Esophagus muscularis mucosa (tissue), 4 donors: ENCODE results near the gene OSBPL1A.

ENCODE experiments used
- CTCF ChIP-seq, 3 experiments: fragments of 200-600 bp in 2 of 3; fragments of 450-650 bp in 1 of 3; sonication (generic) in 2 of 3; IDR thresholded peaks; one replicate each; pipeline ENCODE4 v1.5.1; 2017 to 2019; ENCODE audit warnings: antibody characterized with exemption in 3 of 3, mild to moderate bottlenecking in 2 of 3, moderate library complexity in 1 of 3
- EP300 ChIP-seq: sonication (generic); formaldehyde crosslinking; IDR thresholded peaks from one replicate; pipeline ENCODE4 v1.6.1; 2017; ENCODE audit warnings: antibody characterized with exemption
- POLR2A ChIP-seq: fragments of 450-650 bp; IDR thresholded peaks from one replicate; pipeline ENCODE4 v1.6.1; 2017; ENCODE audit warnings: antibody characterized with exemption, moderate library complexity, mild to moderate bottlenecking, low read depth
- POLR2AphosphoS5 ChIP-seq, 2 donors: sonication (generic); formaldehyde crosslinking; IDR thresholded peaks; one replicate each; pipeline ENCODE4 v1.6.1; 2017; ENCODE audit warnings: antibody characterized with exemption in 2 of 2

DNA sequence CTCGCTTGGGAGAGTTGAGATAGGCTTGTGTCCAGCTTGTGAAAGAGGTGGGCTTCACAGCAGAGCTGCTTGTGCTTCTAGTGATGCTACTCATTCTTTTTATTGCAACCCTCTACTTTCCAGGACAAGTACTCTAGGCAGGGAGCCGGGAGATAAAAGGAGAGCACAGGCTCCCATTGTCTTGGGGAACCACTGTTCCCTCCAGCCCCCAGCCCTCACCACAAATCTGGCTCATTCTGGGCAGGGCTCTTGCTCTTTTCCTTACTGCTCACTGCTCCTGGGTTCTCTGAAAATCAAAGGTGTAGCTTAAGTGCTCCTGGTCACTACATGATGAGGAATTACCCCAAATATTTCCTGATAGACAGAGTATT is 177.3 kb downstream of the OSBPL1A start:
- TF ChIP-seq CTCF (IDR thresholded peaks at IDR 0.05) (no peak), POLR2A (no peak), EP300 (no peak), POLR2AphosphoS5 (IDR thresholded peaks at IDR 0.05) (no peak)
